Lung microvascular endothelial cell (primary cell): Measurements from ENCODE around the gene FAM168B. TPM values are rescaled to one million over a fixed set of nuclear protein-coding genes. Genes with fewer than 3 reads are reported as not detected.

ENCODE experiments used
- DNase-seq, 2 donors: peaks; one replicate each; pipeline versions ENCODE4 v3.0.0 to v3.0.0-alpha.2; 2010; ENCODE audit warnings: low read depth in 2 of 2
- total RNA-seq: library from RNA; depleted of rRNA; stranded (reverse); fragments of >200 nt; gene quantifications from 2 replicates; pipeline ENCODE4 v1.2.1, GENCODE V29; 2014

The FAM168B gene
- total RNA-seq, 1 donor from 2014 or later: 81.2 TPM

- DNase-seq: no peak
These were observed 66.3 kb downstream of the FAM168B start for GRCh38 chr2:131026919-131027318.

- DNase-seq: no peak
These were observed 69.5 kb downstream of the FAM168B start for GRCh38 chr2:131023758-131024157.

GRCh38 chr2:131022731-131023130, 70.5 kb downstream of the FAM168B start:
- no peak for DNase-seq

GRCh38 chr2:131016826-131017741, 76.2 kb downstream of the FAM168B start:
- no peak for DNase-seq

- no peak for DNase-seq
These were observed 77.5 kb downstream of the FAM168B start for GRCh38 chr2:131015764-131016163.

GRCh38 chr2:131014141-131014540, 79.1 kb downstream of the FAM168B start:
- no peak for DNase-seq

GRCh38 chr2:131011486-131011885, 81.8 kb downstream of the FAM168B start:
- no peak for DNase-seq

GRCh38 chr2:131010566-131010965, 82.7 kb downstream of the FAM168B start:
- DNase-seq: no peak

- DNase-seq: no peak
These were observed 83.4 kb downstream of the FAM168B start for GRCh38 chr2:131009713-131010475.

GRCh38 chr2:131008967-131009366, 84.3 kb downstream of the FAM168B start:
- no peak for DNase-seq

- no peak for DNase-seq
These were observed 86.7 kb downstream of the FAM168B start for GRCh38 chr2:131006561-131006960.

GRCh38 chr2:131005216-131005935, 87.9 kb downstream of the FAM168B start:
- DNase-seq: no peak

- no peak for DNase-seq
These were observed 88.6 kb downstream of the FAM168B start for GRCh38 chr2:131004446-131005209.

GRCh38 chr2:130998561-130998960, 94.7 kb downstream of the FAM168B start:
- DNase-seq: no peak

Other genes starting within 250 kb of the FAM168B start
- 95.7 and 101 TPM in 2 replicates for gene PLEKHB2, start 11.9 kb upstream of the FAM168B start, total RNA-seq
- gene POTEE, start 116.1 kb upstream of the FAM168B start, total RNA-seq: 0.40 and 0.44 TPM in 2 replicates